Stimulated activated CD8-positive, alpha-beta memory T cell treated with anti-CD3 and anti-CD28 coated beads, Interleukin-7, amount 100 ng/mL, for 24 hours (primary cell): Measurements from ENCODE around the gene CORO2A.
"Not testable (repeated sequence)": the region's sequence is repeated elsewhere in the genome, so short reads cannot be mapped to it uniquely, and the experiment has no call there.

Experiments used
- DNase-seq: peaks from one replicate; pipeline ENCODE4 v3.0.0-alpha.2; 2020; ENCODE audit warnings: low read depth

The CORO2A gene

GRCh38 chr9:98191671-98192502 is 550 bp downstream of the CORO2A start:
- DNase-seq: no peak

- DNase-seq: no peak
These were observed 1.2 kb downstream of the CORO2A start for GRCh38 chr9:98191181-98191608.

DNA sequence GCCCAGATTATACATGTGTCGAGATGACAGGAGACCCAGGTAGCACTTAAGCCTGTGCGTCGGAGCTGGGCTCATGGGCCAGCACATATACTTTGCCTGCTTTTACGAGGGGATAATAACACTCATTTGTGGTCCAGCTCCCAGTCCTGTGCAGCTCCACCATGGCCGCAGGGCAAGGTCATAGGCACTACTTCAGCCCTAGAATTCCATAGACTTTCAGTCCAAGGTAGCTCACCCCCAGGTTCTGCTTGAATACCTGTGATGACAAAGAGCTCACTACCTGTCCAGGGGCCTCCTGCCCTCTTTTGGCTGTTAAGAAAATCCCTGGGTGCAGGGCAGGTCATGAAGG is 1.7 kb downstream of the CORO2A start:
- no peak for DNase-seq

- DNase-seq: no peak
These were observed 3.0 kb downstream of the CORO2A start for GRCh38 chr9:98189412-98189811.

- DNase-seq: no peak
These were observed 4.5 kb downstream of the CORO2A start for GRCh38 chr9:98187926-98188325.

GRCh38 chr9:98186236-98186635 is 6.2 kb downstream of the CORO2A start:
- DNase-seq: no peak

DNA sequence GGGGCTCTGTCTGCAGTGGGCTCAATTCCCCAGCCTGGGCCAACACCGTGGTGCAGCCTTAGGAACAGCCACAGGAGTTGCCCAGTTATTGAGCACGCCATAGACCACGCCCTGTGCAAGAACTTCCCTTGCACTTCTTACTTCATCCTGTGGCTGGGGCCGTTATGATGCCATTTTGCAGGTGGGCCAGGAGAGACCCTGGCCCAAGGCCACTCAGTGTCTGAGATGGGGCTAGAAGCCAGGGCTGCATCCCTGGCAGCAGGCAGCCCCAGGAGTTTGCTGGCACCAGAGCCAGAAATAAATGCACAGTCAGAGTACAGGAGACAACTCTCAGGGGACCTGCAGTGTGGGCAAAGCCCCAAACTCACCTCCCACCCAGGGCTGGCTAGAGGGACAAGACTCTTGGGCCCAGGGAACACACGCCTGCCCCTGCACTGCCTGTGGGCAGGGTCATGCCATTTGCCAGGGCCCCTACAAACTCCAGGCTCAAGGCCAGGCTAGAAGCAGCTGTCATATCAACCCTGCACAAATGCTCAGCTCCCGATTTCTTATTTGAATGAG is 6.7 kb downstream of the CORO2A start:
- no peak for DNase-seq

GRCh38 chr9:98185021-98185567 is 7.3 kb downstream of the CORO2A start:
- DNase-seq: no peak

DNA sequence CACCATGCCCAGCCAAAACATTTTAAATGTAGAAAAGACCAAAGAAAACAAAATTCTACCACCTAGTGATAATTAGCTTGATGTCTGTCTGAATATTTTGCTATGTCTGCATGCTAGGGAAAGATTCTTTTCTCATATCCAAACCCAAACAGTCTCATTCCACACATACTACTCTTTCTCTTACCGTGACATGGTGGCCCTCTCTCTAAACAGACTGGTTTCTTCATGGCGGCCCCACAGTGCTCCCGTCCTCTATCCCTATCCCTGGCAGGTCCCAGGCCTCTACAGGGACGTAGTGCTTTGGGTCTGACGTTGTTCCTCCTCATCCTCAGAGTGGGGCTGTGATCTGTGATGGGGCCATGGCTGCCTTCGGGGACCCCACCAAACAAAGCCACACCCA is 8.1 kb downstream of the CORO2A start:
- DNase-seq: no peak

GRCh38 chr9:98182889-98183599 is 9.4 kb downstream of the CORO2A start:
- DNase-seq: no peak

DNA sequence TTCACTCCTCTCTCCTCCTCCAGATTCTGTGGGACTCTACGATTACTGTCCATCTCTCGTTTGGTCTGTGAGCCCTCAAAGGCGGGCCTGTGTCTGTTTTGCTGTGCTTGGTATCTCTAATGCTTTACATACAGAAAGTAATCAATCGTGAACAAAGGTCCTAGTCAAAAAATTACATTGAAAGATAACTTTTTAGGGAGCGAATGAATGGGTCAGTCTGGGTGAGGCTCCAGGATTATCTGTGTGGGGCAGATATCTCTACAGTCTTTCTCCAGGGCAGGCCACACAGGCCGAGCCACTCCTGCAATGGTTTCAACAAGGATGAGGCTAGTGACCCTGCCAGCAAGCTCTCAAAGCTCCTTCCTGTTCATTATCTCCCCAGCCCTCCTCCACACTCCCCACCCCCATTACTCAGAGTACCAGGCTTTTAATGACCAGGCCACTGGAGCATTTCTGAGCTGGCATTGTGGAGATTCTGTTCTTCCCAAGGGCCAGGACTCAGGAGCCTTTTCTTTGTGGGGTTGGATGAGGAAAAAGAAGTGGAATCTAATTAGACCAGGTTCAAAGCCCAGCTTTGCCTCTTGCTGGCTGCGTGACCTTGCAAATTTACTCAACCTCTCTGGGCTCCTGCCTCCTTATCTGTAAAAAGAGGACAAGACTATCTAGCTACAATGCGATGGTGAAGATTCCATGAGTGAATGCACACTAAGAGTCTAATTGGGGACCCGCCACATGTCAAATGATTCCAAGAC is 10.2 kb downstream of the CORO2A start:
- no peak for DNase-seq

GRCh38 chr9:98181746-98182068 is 10.7 kb downstream of the CORO2A start:
- DNase-seq: no peak

DNA sequence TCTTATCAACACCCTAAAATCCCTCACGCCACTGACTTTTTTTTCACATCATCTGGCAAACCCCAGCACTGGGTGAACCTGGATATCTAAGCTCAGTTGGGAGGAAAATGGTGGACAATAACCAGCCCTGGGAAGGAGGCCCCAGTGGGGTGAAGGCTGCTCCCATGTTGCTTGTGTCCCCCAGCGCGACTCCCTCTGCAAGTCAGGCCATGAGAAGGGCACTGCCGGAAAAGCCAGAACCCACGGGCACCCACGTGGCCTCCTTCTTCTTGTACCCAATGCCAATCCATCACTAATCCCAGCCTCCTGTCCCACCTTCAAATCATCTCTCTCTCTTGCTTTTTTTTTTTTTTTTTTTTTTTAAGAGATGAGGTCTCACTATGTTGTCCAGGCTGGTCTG is 11.4 kb downstream of the CORO2A start:
- DNase-seq: no peak

DNA sequence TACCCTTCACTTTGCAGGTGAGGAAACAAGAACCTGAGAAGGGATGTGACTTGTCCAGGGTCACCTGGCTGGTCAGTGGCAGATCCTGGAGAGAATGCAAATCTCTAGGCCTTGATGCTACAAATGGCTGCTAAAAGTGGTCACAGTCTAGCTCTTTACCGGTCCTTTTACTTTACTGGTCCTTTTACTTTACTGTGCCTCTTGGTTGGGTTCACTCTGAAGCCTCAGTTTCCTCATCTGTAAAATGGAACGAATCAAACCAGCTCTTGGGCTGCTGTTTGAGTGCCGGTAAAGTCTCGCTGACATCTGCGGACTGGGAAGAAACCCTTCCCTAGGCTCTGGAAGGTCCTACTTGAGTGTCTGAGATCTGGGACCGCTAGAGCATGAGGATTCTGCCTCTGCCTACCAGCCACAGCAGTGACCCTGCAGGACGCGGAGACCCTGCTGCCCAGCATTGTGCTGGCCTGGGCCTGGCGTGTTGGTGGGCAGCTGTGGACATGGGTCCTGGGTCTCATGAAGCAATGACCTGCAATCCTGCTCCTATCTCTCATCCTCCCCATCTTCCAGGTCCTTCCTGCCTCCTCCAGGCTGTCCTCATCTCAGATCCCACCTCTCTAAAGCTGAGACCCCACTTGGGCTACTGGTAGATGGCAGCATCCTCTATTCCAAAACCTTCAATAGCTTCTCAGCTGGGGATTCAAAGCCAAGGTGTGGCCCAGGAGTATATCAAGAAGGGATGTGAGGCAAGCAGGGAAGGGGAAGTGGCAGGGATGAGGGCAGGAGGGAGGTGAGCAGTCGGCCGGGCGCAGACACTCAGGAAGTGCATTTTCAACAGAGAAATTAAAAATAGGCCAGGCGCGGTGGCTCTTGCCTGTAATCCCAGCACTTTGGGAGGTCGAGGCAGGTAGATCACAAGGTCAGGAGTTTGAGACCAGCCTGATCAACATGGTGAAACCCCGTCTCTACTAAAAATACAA is 13.3 kb downstream of the CORO2A start:
- DNase-seq: no peak

DNA sequence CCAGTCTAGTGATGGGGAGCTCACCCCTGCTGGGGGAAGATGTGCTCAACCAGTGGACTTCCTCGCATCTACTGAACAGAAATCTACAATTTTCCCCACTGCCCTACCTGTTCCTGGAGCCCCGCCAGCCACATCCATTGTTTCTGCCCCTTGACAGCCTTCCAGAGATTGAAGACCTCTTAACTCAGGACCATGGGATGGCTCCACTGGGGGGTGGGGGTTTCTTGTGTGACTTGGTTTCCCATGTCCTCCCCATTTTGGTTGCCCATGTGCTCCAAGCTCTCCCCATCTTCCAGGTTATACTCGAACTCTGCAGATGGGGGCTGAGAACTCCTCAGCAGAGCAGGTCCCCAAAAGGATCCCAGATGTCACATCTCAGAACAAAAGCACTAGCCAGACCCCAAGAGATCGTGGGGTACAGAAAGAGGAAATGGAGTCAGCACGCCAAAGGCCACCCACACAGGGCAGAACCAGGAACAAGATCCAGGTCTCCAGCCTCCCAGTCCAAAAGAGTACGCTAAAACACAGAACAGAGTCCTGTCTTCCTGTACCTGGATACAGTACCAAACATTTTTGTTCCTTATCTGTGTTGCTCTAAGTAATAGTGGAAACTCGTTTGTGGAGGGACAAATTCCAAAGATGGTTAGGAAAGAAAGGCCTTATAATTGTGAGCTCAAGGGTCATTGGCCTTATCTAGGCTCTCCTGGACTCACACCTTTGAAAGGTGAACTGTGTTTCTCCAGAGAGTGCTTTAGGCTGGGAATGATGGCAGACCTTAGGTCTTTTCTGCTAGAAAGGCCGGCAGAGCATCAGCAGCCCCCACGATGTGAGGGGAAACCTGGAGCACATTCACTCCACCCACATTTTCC is 15.8 kb downstream of the CORO2A start:
- no peak for DNase-seq

GRCh38 chr9:98175762-98176161 is 16.7 kb downstream of the CORO2A start:
- DNase-seq: no peak

- no peak for DNase-seq
These were observed 17.3 kb downstream of the CORO2A start for GRCh38 chr9:98175028-98175569.

- DNase-seq: not testable (repeated sequence)
These were observed 17.9 kb downstream of the CORO2A start for GRCh38 chr9:98174502-98174918.

- DNase-seq: no peak
These were observed 19.3 kb downstream of the CORO2A start for GRCh38 chr9:98173181-98173580.

GRCh38 chr9:98172604-98173003 is 19.8 kb downstream of the CORO2A start:
- DNase-seq: no peak
